GM21576 (cell line): ENCODE results near the gene SGSM2.
"Not testable (repeated sequence)": the region's sequence is repeated elsewhere in the genome, so short reads cannot be mapped to it uniquely, and the experiment has no call there.

Experiments used
- ATAC-seq: cut with Tn5 transposase; IDR thresholded peaks from one replicate; pipeline ENCODE4 v1.9.1; 2021; ENCODE audit warnings: mild to moderate bottlenecking, moderate library complexity; ENCODE audit not compliant: unreplicated experiment

The SGSM2 gene, protein sequence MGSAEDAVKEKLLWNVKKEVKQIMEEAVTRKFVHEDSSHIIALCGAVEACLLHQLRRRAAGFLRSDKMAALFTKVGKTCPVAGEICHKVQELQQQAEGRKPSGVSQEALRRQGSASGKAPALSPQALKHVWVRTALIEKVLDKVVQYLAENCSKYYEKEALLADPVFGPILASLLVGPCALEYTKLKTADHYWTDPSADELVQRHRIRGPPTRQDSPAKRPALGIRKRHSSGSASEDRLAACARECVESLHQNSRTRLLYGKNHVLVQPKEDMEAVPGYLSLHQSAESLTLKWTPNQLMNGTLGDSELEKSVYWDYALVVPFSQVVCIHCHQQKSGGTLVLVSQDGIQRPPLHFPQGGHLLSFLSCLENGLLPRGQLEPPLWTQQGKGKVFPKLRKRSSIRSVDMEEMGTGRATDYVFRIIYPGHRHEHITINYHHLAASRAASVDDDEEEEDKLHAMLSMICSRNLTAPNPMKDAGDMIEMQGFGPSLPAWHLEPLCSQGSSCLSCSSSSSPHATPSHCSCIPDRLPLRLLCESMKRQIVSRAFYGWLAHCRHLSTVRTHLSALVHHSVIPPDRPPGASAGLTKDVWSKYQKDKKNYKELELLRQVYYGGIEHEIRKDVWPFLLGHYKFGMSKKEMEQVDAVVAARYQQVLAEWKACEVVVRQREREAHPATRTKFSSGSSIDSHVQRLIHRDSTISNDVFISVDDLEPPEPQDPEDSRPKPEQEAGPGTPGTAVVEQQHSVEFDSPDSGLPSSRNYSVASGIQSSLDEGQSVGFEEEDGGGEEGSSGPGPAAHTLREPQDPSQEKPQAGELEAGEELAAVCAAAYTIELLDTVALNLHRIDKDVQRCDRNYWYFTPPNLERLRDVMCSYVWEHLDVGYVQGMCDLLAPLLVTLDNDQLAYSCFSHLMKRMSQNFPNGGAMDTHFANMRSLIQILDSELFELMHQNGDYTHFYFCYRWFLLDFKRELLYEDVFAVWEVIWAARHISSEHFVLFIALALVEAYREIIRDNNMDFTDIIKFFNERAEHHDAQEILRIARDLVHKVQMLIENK

DNA sequence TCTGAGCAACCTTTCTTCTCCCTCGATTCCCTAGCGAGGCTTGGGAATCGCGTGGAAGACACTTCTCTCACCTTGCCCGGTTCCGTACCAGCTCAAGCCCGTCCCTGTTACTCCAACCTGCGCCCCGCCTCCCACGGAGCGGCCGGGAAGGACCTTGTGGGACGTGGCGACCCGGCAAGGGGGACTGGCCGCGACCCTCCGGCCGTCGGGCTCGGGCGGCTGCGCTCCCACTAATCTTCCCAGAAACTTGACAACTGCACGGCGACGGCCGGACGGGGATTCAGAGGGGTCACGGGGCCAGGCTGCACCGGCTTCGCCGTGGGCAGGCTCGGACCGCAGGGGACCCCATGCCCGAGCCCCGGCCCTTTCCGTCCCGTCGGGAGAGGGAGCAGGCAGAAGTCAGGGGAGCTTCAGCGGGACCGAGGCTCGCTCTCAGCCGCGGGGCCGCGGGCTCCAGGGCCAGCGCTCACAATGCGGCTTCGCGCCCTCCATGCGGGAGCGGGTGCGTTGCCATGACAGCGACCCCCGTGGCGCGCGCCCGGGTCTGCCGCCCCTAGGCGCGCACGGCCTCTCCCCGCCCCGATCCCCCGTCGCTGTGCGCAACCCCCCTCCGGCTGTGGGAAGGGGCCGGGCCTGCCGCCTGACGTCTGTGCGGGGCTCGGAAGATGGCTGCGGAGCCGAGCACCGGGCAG is at the start of gene SGSM2:
SGSM2 (plus strand) TSS at position 650 of the 692 bp plus-strand sequence. CDS start 188 bp downstream, outside the sequence.
- peak; percentile 23 for ATAC-seq

DNA sequence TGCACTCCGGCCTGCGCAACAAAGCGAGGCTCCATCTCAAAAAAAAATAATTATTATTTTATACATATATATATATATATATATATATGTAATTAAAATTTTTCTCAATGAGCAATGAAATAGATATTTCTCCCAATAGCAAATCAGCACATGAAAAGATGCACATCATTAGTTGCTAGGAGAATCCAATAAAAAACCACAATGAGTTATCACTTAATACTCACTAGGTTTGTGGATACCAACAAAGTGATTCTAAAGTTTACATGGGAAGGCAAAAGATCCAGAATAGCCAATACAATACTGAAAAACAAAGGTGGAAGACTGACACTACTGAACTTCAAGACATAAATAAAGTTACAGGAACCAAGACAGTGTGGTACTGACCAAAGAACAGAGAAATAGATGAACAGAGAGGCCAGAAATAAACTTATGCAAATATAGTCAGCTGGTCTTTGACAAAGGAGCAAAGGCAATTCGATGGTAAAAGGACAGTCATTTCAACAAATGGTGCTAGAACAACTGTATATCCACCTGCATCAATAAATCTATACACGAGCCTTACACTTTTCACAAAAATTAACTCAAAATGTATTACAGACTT is 47.3 kb upstream of the SGSM2 start:
- ATAC-seq = no peak

DNA sequence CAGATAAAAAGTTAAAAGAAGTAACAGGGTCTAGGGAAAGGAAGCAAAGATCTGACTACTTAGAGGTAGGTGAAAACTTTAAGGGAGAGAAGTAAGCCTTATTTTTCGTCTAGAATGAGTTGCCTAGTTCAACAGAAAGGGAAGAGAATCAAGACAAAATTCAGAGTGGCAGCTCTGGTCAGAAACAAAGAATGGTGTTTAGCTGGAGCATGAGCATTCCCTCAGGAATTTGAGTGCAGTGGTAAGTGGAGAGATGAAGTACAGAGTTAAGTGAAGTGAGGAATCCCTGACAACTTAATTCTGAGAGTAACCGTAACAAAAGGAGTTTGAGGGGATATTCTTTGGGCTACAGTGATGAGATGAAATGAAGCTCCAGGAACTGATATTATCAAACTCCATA is 45.2 kb upstream of the SGSM2 start:
- ATAC-seq = no peak

DNA sequence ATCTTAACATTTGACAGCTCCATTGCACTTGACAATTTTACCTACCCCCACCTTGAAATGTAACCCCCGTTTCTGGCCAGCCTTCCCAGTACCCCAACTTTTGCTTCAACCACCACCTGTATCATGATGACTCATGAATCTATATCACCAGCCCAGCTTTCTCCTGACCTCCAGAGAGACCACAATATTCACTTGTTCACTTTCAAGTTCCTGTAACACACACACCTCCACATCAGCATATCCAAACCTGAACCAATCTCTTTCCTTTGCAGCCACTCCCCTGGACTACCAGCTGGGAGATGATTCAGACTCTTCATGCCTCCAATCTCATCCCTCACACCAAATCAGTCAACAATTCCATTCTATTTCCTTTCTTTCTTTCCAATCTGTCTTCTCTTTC is 41.7 kb upstream of the SGSM2 start:
- no peak for ATAC-seq

DNA sequence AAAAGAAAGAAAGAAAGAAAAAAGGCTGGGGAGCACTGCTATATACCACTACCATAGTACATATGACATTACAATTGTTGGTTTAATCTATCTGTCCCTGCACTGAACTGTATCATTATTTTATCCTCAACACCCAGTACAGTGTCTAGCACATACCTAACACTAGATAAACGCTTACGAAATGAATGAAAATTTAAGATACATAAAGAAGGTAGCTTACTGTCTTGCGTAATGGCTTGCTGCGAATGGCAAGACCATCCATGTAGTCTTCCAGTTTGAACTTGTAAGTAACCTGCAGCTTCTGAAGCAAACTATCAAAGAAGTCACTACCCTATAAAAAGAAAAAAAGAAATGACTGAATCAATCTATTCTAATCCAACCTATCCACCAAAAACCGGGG is 40.3 kb upstream of the SGSM2 start:
- no peak for ATAC-seq

DNA sequence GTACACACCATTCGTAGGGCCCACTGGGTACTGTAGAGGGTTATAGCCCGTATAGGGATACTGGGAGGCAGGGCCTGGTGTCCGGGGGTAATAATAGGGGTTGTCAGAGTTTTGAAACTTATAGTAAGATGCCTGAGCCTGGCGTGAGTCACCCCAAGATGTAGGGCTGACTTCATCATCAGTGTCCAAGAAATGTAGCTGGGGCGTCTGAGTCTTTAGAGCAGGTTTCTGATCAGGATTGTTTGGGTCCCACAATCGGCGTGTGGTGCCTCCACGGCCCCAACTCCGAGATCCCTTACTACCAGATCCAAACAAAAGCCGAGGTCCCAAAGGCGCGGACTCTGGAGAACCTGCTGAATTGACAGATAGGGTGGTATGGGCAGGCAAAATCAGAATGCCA is 38.2 kb upstream of the SGSM2 start:
- no peak for ATAC-seq

DNA sequence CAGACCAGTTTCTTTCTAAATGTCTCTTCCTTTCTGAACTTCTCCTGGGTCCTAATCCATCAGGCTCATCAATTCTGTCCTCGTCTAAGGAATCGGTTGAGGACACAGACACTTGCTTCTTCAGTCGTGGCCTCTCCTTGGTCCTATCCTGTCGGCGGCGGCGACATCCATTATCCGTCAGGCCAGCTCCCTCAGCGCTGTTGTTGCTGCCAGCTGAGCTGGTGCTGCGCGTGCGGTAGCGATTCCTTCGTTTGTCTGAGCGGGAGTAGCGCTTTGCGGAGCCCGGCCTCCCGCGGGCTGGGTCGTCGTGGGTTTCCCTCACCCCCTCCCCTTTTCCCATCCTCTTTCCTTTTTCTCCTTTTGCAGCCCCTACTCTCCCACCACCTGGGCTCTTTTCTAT is 37.5 kb upstream of the SGSM2 start:
- ATAC-seq = no peak

DNA sequence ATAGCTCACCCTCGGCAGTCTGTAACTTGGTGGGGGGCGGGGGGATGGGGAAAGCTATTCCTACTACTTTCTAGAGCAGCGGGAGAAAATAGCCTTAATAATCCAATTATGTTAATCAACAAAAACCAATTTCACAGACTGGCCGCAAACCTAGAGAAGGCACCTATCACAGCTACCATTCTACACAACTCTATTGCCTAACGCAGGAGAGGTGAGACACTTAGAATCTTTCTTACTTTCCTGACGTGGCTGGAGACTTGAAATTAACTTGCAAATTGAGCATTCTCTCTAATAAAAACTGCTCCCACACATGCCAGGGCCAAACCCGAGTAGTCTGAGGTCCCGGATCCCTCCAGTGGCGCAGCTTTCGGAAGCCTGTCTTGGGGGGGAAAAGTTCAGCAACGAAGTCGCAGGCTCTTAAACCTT is 34.5 kb upstream of the SGSM2 start:
- ATAC-seq = no peak

DNA sequence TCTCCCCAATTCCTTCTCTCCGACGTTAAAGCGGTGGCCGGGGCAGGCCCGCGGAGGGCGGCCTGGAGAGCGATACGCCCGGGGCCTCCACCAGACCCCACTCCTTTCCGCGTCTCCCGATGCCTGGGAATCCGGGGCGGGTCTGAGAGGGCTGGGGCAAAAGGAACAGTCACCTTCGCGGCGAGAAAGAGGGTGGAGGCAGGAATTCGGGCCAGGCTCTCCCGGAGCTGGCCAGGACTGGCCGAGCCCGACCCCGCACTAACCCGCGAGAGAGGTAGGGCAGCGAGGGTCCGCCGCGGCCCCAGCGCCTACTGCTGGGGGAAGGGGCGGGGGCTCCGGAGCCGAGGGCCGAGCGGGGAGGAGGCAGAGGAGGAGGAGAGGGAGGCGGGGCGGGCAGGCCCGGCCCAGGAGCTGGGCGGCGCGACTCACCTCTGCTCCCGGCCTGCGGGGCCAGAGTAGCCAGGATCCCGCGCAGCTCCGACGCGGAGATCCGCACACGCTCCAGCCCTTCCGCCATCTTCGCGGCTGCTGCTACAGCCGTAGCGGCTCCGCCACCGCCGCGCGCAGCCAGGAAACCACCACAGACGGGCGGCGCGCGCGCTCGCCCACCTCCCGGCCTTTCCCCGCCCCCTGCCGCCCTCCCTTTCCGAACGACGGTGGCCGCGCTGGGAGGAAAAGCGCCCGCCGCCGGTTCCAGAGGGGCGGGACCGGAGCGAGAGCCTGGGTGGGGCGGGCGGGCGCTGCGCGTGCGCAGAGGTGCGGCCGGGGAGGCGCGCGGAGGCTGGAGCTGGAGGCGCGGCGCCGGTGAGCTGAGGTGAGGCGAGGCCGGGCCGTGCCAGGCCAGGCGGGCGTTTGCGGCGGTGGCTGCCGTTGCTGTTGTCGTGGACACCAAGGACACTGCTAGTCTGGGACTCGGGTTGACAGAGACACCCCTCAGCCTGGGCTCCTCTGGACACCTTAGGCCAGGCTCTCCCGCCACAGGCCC is 33.8 kb upstream of the SGSM2 start, which contains the start of the genes SMG6 and SRR:
SMG6 (minus strand) TSS at position 582 of the 985 bp plus-strand sequence; CDS start at position 517, 65 bp downstream.
SRR (plus strand) TSS at position 747 of the 985 bp plus-strand sequence. CDS start 11,611 bp downstream, outside the sequence.
- ATAC-seq = peak; percentile 69

DNA sequence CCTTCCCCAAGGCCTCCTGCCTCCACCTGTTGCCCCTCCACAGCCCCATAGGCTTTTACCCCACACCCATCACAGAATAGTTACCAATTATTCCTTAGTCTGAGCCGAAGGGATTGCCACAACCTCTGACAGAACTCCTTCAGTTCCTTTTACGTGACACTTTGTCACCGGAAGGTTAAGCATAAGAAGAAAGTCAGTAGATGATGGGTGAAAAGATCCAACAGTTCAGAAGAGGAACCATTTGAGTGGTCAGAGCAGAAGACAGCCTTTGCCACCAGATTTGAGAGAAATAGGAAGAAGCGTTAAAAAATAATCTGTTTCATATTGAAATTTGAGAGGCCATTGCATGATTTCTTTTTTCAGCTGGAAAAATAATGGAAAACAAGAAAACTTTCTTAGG is 32.4 kb upstream of the SGSM2 start:
- ATAC-seq = no peak

DNA sequence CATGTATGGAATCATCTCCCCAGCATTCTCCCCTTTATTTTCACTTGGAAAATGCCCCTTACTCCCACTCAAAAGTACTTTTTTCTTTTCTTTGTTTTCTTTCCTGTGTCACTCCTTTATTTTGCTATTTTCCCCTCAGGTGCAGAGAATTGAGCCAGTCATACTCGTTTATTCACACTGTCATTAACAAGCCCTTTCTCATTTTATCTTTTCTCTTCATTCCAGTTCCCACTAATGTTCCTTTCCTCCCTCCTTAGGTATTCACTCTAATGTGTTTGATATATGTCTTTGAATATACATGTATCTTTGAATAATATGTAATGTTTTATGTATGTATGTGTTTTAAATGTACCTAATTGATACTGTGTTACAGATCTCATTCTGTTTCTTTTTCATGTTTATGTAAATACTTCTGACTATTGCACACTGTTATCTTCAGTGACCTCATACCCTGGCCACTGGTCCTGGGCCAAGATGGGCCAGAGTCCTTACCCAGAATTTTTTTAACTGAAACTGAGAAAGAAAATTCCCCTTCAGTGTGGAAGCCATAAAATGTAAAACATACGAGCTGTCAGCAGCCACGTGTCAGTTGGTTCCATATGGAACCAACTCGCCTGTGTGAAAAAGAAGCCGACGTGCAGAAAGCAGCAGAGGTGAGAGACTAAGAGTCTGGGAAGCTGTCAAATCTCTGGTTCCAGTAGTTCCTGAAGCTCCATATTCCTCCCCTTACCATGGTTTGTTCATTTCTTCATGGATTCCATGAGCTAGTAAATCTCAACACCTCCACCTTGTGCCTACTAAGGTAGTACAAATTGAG is 27.8 kb upstream of the SGSM2 start:
- ATAC-seq = no peak

DNA sequence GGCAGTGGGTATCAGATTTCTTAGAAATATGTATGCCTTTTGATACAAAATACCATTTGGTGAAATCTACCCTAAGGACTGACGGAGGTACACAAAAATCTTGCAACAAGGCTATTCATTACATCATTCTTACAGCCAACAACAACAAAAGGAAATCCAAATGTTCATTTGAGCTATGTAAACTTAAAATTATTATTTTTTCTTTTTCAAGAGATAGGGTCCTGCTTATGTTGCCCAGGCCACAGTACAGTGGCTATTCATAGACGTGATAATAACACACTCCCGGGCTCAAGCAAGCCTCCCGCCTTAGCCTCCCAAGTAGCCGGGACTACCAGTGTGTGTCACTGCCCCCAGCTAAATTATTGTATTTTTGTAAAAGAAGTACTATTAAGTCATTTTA is 24.6 kb upstream of the SGSM2 start:
- no peak for ATAC-seq

DNA sequence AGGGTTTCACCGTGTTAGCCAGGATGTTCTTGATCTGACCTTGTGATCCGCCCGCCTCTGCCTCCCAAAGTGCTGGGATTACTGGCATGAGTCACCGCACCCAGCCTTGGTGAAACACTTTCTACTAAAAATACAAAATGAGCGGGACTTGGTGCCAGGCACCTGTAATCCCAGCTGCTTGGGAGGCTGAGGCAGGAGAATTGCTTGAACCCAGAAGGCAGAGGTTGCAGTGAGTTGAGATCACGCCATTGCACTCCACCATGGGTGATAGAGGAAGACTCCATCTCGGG is 20.4 kb upstream of the SGSM2 start:
- not testable (repeated sequence) for ATAC-seq

DNA sequence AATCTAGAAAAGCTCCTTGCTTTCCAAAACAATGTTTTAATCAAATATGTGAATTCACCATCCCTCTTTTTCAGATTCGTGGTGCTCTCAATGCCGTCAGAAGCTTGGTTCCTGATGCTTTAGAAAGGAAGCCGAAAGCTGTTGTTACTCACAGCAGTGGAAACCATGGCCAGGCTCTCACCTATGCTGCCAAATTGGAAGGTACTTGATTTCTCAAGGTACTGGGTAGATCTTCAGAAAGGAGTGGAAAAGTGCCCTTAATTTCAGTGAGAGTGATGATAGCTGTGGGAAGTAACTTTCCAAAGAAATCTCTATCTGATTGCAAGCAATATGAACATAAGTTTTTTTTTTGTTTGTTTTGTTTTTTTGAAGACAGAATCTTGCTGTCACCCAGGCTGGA is 19.5 kb upstream of the SGSM2 start:
- ATAC-seq = no peak

DNA sequence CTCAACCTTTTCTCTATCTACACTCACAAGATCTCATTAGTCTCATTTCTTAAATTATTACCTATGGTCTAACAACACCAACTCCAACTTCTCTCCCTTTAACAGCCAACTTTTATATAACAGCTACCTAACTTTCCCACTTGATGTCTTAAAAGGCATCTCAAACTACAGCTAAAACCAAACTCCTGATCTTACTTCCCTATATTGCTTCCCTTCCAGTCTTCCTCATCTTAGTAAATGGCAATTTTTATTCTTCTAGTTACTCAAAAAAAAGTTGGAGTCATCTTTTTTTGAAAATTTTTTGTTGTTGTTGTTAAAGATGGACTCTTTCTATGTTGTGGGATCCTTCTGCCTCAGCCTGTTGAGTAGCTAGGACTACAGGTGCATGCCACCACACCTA is 18.2 kb upstream of the SGSM2 start:
- ATAC-seq = no peak

DNA sequence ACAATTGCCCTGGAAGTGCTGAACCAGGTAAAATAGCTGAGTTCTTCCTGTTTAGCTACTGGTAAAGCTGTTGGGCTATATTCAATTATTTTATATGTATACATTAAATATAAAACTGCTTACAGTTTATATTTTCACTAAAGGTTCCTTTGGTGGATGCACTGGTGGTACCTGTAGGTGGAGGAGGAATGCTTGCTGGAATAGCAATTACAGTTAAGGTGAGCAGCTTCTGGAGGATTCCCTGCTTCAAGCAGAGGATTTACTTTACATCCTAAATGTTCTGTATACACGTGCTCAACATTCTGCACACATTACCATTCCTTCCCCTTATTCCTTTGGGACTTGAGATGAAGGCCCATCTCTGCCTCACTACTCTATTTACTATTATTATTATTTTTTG is 15.9 kb upstream of the SGSM2 start:
- ATAC-seq = no peak

DNA sequence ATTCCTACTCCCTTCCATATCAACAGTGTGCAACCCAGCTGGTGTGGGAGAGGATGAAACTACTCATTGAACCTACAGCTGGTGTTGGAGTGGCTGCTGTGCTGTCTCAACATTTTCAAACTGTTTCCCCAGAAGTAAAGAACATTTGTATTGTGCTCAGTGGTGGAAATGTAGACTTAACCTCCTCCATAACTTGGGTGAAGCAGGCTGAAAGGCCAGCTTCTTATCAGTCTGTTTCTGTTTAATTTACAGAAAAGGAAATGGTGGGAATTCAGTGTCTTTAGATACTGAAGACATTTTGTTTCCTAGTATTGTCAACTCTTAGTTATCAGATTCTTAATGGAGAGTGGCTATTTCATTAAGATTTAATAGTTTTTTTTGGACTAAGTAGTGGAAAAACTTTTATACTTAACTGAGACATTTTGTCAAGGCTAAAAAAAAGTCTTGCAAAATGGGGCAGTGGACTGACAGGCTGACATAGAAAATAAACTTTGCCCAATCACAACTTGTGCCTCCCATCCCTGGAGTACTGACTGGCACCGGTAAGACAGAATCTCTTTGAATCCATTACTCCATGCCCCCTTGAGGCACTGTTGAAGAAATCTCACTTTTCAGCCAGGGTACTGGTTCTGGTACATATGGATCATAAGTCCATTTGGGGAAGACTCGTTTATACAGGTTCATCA is 13.5 kb upstream of the SGSM2 start:
- no peak for ATAC-seq

DNA sequence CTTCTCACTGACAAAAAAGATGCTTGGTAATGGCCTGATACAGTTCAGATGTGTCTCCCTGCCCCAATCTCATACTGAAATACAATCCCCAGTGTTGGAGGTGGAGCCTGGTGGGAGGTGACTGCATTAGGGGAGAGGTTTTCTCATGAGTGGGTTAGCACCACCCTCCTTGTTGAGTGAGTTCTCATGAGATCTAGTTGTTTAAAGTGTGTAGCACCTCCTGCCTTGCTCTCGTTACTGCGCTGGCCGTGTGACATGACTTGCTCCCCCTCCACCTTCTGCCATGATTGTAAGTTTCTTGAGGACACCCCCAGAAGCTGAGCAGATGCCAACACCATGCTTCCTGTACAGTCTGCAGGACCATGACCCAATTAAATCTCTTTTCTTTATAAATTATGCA is 6.0 kb upstream of the SGSM2 start:
- ATAC-seq = no peak
